Esophagus squamous epithelium (tissue), 5 donors: ENCODE data around the gene CD68. TPM values are rescaled to one million over a fixed set of nuclear protein-coding genes. Genes with fewer than 3 reads are reported as not detected.

ENCODE experiments used
- DNase-seq: peaks from one replicate; lab custom pipeline; 2025; lab: John Stamatoyannopoulos, UW
- H3K27ac ChIP-seq, 4 donors: fragments of 200-600 bp; sonication (generic); one replicate each; pipeline ENCODE4 v1.5.1; 2016 to 2019; ENCODE audit warnings: mild to moderate bottlenecking in 1 of 4
- H3K27me3 ChIP-seq, 4 donors: fragments of 200-600 bp; sonication (generic); 1 replicate in 3 of 4; 2 replicates in 1 of 4; pipeline versions ENCODE4 v1.5.1 to v1.6.0; 2017 to 2021; ENCODE audit warnings: antibody characterized with exemption in 1 of 4
- H3K36me3 ChIP-seq, 3 donors: fragments of 200-600 bp; sonication (generic); one replicate each; pipeline ENCODE4 v1.5.1; 2016 to 2019
- H3K4me1 ChIP-seq, 3 donors: fragments of 200-600 bp; sonication (generic); one replicate each; pipeline ENCODE4 v1.5.1; 2017 to 2019
- H3K4me3 ChIP-seq, 4 donors: fragments of 200-600 bp; sonication (generic); 1 replicate in 3 of 4; 2 replicates in 1 of 4; pipeline ENCODE4 v1.5.1; 2016 to 2019; ENCODE audit warnings: mild to moderate bottlenecking in 2 of 4, moderate library complexity in 1 of 4
- H3K9me3 ChIP-seq, 3 donors: fragments of 200-600 bp; sonication (generic); one replicate each; pipeline ENCODE4 v1.5.1; 2016 to 2019
- POLR2A ChIP-seq, 4 donors: fragments of 450-650 bp; IDR thresholded peaks; one replicate each; pipeline ENCODE4 v1.6.1; 2017; ENCODE audit warnings: antibody characterized with exemption in 4 of 4, mild to moderate bottlenecking in 4 of 4, moderate library complexity in 3 of 4
- WGBS, 2 donors: methylation state at CpG; one replicate each; pipeline ENCODE4 v1.1.5; 2018; 5-methylcytosine and 5-hydroxymethylcytosine counted together
- intact Hi-C: fragments of 100-400 bp; cut with DNase I; formaldehyde crosslinking; loops from one replicate; pipeline ENCODE4 v1.15.0; 2022
- total RNA-seq, 4 donors: library from RNA; depleted of rRNA; stranded (reverse); fragments of >200 nt; gene quantifications; one replicate each; pipeline ENCODE4 v1.1.0, GENCODE V29; 2016
- TF ChIP-seq, protein P1 (sequence below), 6 experiments: fragments of 450-650 bp in 4 of 6; fragments of 200-600 bp in 2 of 6; sonication (generic) in 2 of 6; IDR thresholded peaks; one replicate each; pipeline ENCODE4 v1.5.1; 2016 to 2019; ENCODE audit warnings: antibody characterized with exemption in 6 of 6, mild to moderate bottlenecking in 4 of 6, moderate library complexity in 4 of 6
- donor health status: DM: yes; HTN: yes; CAD: no.

The CD68 gene, protein sequence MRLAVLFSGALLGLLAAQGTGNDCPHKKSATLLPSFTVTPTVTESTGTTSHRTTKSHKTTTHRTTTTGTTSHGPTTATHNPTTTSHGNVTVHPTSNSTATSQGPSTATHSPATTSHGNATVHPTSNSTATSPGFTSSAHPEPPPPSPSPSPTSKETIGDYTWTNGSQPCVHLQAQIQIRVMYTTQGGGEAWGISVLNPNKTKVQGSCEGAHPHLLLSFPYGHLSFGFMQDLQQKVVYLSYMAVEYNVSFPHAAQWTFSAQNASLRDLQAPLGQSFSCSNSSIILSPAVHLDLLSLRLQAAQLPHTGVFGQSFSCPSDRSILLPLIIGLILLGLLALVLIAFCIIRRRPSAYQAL
- 10 to 100 TPM; 32.1 to 52.9 (median 45.2) TPM for total RNA-seq

DNA sequence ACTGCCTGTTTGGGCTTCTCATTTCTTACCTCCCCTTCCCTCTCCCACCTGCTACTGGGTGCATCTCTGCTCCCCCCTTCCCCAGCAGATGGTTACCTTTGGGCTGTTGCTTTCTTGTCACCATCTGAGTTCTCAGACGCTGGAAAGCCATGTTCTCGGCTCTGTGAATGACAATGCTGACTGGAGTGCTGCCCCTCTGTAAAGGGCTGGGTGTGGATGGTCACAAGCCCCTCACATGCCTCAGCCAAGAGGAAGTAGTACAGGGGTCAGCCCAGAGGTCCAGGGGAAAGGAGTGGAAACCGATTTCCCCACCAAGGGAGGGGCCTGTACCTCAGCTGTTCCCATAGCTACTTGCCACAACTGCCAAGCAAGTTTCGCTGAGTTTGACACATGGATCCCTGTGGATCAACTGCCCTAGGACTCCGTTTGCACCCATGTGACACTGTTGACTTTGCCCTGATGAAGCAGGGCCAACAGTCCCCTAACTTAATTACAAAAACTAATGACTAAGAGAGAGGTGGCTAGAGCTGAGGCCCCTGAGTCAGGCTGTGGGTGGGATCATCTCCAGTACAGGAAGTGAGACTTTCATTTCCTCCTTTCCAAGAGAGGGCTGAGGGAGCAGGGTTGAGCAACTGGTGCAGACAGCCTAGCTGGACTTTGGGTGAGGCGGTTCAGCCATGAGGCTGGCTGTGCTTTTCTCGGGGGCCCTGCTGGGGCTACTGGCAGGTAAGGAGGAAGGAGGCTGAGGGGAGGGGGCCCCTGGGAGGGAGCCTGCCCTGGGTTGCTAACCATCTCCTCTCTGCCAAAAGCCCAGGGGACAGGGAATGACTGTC, at the start of gene CD68:
TSS of gene CD68 (plus strand) at position 638 of the 833 bp plus-strand sequence. CDS start at position 678, 40 bp downstream.
- Histone ChIP-seq H3K27me3 (no peaks in the 10 kb centered on the region), H3K27ac (peak within 1 kb of the TSS; percentile 94 to 97 (median 96)), H3K36me3 (peaks cover 39 to 59% (median 44%) of the 10 kb centered on the region in 3 donors), H3K4me3 (peak within 1 kb of the TSS in 3 of 4 donors; percentile 21 to 80 (median 57)), H3K9me3 (no peaks in the 10 kb centered on the region), H3K4me1 (peaks cover 62 to 95% (median 78%) of the 10 kb centered on the region in 3 donors)
- TF ChIP-seq, protein P1, sequence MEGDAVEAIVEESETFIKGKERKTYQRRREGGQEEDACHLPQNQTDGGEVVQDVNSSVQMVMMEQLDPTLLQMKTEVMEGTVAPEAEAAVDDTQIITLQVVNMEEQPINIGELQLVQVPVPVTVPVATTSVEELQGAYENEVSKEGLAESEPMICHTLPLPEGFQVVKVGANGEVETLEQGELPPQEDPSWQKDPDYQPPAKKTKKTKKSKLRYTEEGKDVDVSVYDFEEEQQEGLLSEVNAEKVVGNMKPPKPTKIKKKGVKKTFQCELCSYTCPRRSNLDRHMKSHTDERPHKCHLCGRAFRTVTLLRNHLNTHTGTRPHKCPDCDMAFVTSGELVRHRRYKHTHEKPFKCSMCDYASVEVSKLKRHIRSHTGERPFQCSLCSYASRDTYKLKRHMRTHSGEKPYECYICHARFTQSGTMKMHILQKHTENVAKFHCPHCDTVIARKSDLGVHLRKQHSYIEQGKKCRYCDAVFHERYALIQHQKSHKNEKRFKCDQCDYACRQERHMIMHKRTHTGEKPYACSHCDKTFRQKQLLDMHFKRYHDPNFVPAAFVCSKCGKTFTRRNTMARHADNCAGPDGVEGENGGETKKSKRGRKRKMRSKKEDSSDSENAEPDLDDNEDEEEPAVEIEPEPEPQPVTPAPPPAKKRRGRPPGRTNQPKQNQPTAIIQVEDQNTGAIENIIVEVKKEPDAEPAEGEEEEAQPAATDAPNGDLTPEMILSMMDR (IDR thresholded peaks at IDR 0.05) = no peak
- TF ChIP-seq POLR2A (IDR thresholded peaks at IDR 0.05) = peak in 2 of 4 donors; percentile 80 to 81
- WGBS, 2 donors = 4 to 10% methylated on average over 5 to 7 of the region's 7 CpGs
- DNase-seq = peak; percentile 49
- intact Hi-C loops = no loop called here

DNA sequence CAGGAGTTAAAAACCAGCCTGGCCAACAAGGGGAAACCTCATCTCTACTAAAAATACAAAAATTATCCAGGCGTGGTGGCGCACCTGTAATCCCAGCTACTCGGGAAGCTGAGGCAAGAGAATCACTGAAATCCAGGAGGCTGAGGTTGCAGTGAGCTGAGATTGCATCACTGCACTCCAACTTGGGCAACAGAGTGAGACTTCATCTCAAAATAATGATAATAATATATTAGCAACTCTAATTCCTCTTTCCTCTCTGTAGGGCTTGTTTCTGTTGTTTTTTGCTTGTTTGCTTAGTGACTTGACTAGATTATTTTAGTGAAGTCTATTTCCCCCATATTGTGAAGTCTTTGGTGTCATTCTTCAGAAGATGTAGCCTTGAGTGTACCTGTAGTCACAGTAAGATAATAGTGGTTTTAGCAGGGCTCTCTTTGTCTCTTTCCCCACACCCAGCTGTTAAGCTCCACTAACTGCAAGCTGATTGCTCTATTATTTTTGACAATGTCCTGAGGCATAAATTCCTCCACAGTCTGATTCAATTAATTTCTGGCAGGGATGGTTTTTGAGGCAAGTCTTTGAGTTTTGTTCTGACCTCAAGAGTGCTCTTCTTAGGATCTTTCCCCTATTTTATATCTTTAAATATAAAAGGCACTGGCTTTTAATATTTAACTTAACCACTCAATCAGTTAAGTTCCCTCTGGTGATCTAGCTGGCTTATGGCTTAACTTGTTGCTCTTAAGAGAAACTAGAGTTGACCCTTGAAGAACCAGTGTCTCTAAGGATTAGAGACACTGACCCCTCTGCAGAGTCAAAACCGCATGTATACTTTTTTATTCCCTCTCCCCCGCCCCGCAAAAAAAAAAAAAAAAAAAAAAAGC, 49.2 kb upstream of the CD68 start:
- no peak overlapping the region for H3K27ac ChIP-seq

DNA sequence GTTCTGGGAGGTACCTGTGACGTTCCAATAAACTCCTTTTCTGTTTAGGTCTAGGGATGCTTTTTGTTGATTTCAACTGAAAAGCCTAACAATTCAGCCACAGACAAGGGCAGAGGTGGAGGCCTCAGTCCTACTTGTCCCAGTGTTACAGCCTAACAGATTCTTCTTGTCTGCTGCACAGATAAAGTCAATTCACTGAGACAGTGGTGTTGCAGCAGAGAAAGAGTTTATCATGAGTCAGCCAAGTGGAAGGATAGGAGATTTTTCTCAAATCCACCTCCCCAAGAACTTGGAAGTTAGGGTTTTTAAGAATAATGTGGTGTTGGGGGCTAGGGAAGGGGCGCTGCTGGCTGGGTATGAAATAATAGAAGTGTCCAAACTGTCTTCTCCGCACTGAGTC, 41.4 kb upstream of the CD68 start:
- peaks cover 0 to 16% (median 12%) of the 10 kb centered on the region in 3 donors for H3K9me3 ChIP-seq
- no peak overlapping the region for H3K27ac ChIP-seq
- intact Hi-C loops = no loop called here
- 61 to 71% methylated on average over 2 to 3 of the region's 3 CpGs for WGBS, 2 donors
- H3K4me3 ChIP-seq = no peak overlapping the region
- no peak for TF ChIP-seq POLR2A (IDR thresholded peaks at IDR 0.05)
- TF ChIP-seq, protein P1 (IDR thresholded peaks at IDR 0.05) = no peak
- no peaks in the 10 kb centered on the region for H3K36me3 ChIP-seq
- DNase-seq = no peak
- no peaks in the 10 kb centered on the region for H3K27me3 ChIP-seq
- no peaks in the 10 kb centered on the region for H3K4me1 ChIP-seq

More for the DNA sequence above, 49.2 kb upstream of the CD68 start:
- no peaks in the 10 kb centered on the region for H3K4me1 ChIP-seq
- H3K4me3 ChIP-seq = no peak overlapping the region
- DNase-seq = no peak
- TF ChIP-seq, protein P1 (IDR thresholded peaks at IDR 0.05) = no peak
- TF ChIP-seq POLR2A (IDR thresholded peaks at IDR 0.05) = no peak
- no peaks in the 10 kb centered on the region for H3K36me3 ChIP-seq
- H3K27me3 ChIP-seq = no peaks in the 10 kb centered on the region
- intact Hi-C loops = no loop called here
- H3K9me3 ChIP-seq = peaks cover 0 to 21% (median 16%) of the 10 kb centered on the region in 3 donors
- 97 to 100% methylated on average over 3 of the region's 6 CpGs for WGBS, 2 donors

DNA sequence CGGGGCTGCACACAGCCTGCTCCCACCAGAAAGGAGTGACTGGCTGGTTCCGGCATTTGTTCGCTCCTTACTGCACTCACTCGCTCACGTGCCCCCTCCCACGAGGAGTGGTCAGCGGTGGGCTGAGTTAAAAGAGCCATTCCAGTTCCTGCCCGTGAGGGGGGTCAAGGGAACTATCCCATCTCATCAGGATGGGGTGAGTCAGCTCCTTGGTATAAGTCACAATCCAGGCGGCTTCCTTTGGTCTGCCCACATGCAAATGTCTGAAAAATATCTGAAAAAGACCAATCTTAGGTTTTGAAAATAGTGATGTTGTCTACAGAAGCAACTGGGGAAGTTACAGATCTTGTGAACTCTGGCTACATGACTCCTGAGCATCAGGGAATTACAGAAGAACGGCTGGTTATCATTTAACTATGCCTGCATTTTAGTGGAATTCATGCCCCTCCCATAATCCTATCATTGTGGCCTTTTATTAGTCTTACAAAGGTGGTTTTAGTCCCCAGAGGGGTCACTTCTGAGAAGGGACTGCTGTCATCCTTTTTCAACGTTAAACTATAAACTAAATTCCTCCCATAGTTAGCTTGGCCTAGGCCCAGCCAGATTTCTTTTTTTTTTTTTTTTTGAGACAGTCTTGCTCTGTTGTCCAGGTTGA, 40.4 kb upstream of the CD68 start:
- intact Hi-C loops = no loop called here
- TF ChIP-seq POLR2A (IDR thresholded peaks at IDR 0.05) = no peak
- TF ChIP-seq, protein P1 (IDR thresholded peaks at IDR 0.05) = no peak
- Histone ChIP-seq H3K27ac (no peak overlapping the region), H3K4me3 (no peak overlapping the region), H3K27me3 (no peaks in the 10 kb centered on the region), H3K9me3 (peaks cover 0 to 16% (median 12%) of the 10 kb centered on the region in 3 donors), H3K4me1 (no peaks in the 10 kb centered on the region), H3K36me3 (no peaks in the 10 kb centered on the region)
- WGBS, 2 donors = 79 to 85% methylated on average over 4 to 10 of the region's 11 CpGs
- no peak for DNase-seq
